ENCODE data around the gene ZNF791. TPM values are rescaled to one million over a fixed set of nuclear protein-coding genes. Genes with fewer than 3 reads are reported as not detected.

The ZNF791 gene
- total RNA-seq, 1 donor from 2014 or later = 60.7 TPM

GRCh38 chr19:12670159-12670928 lies 59.6 kb downstream of the ZNF791 start:
- Histone ChIP-seq H4K20me1 (ENCODE audit: low read depth) (peaks cover 2% of the 10 kb centered on the region), H3K27me3 (no peaks in the 10 kb centered on the region), H2AFZ (replicated peaks) (peak overlapping the region; percentile 100), H3K79me2 (ENCODE audit: low read depth) (peaks cover 43% of the 10 kb centered on the region), H3K4me3 (peak overlapping the region; percentile 87), H3K27ac (no peak overlapping the region), H3K4me2 (peak overlapping the region; percentile 92), H3K9ac (peak overlapping the region; percentile 87), H3F3A (ENCODE audit: low read depth) (peaks cover 28% of the 10 kb centered on the region), H3K9me3 (ENCODE audit: low read depth) (no peaks in the 10 kb centered on the region), H3K4me1 (peaks cover 7% of the 10 kb centered on the region), H3K36me3 (no peaks in the 10 kb centered on the region)
- H3K9me3 Mint-ChIP-seq = no peaks in the 10 kb centered on the region
- H3K4me1 Mint-ChIP-seq = peaks cover 35% of the 10 kb centered on the region
- H3K27me3 Mint-ChIP-seq (ENCODE audit: insufficient read depth, low read depth) = peaks cover 16% of the 10 kb centered on the region
- peak overlapping the region; percentile 99 for H3K27ac Mint-ChIP-seq
- DNase-seq (ENCODE audit: low spot score) = no peak
- H3K36me3 Mint-ChIP-seq = peaks cover 11% of the 10 kb centered on the region
- no peak for TF ChIP-seq EZH2phosphoT487 (IDR thresholded peaks at IDR 0.05)
- TF ChIP-seq EZH2 (IDR thresholded peaks at IDR 0.05) = no peak
- no peak for TF ChIP-seq CTCF (IDR thresholded peaks at IDR 0.05)
- H3K4me3 Mint-ChIP-seq = peak overlapping the region; percentile 97

GRCh38 chr19:12672744-12673143 lies 62.0 kb downstream of the ZNF791 start:
- peaks cover 25% of the 10 kb centered on the region for H3K79me2 ChIP-seq (ENCODE audit: low read depth)
- TF ChIP-seq EZH2 (IDR thresholded peaks at IDR 0.05) (no peak), CTCF (IDR thresholded peaks at IDR 0.05) (no peak), EZH2phosphoT487 (IDR thresholded peaks at IDR 0.05) (no peak)
- H3K9me3 Mint-ChIP-seq = no peaks in the 10 kb centered on the region
- peaks cover 6% of the 10 kb centered on the region for H4K20me1 ChIP-seq (ENCODE audit: low read depth)
- H3K27me3 ChIP-seq = no peaks in the 10 kb centered on the region
- H3F3A ChIP-seq (ENCODE audit: low read depth) = peaks cover 42% of the 10 kb centered on the region
- peaks cover 15% of the 10 kb centered on the region for H3K36me3 Mint-ChIP-seq
- no peak overlapping the region for H3K4me2 ChIP-seq
- H3K9ac ChIP-seq = no peak overlapping the region
- peaks cover 16% of the 10 kb centered on the region for H3K27me3 Mint-ChIP-seq (ENCODE audit: insufficient read depth, low read depth)
- H3K4me1 ChIP-seq = no peaks in the 10 kb centered on the region
- no peak overlapping the region for H3K4me3 ChIP-seq
- no peak overlapping the region for H3K27ac Mint-ChIP-seq
- no peak overlapping the region for H3K27ac ChIP-seq
- peaks cover 21% of the 10 kb centered on the region for H3K4me1 Mint-ChIP-seq
- no peaks in the 10 kb centered on the region for H3K36me3 ChIP-seq
- no peak for DNase-seq (ENCODE audit: low spot score)
- H3K9me3 ChIP-seq (ENCODE audit: low read depth) = no peaks in the 10 kb centered on the region
- no peak overlapping the region for H3K4me3 Mint-ChIP-seq
- H2AFZ ChIP-seq (replicated peaks) = no peak overlapping the region

- Histone ChIP-seq H4K20me1 (ENCODE audit: low read depth) (peaks cover 6% of the 10 kb centered on the region), H3K9ac (no peak overlapping the region), H3F3A (ENCODE audit: low read depth) (peaks cover 39% of the 10 kb centered on the region), H2AFZ (replicated peaks) (no peak overlapping the region), H3K27me3 (no peaks in the 10 kb centered on the region), H3K4me2 (no peak overlapping the region), H3K36me3 (no peaks in the 10 kb centered on the region), H3K4me1 (no peaks in the 10 kb centered on the region), H3K79me2 (ENCODE audit: low read depth) (peaks cover 14% of the 10 kb centered on the region), H3K9me3 (ENCODE audit: low read depth) (no peaks in the 10 kb centered on the region), H3K27ac (no peak overlapping the region), H3K4me3 (no peak overlapping the region)
- Mint-ChIP-seq H3K4me3 (no peak overlapping the region), H3K9me3 (no peaks in the 10 kb centered on the region), H3K27me3 (ENCODE audit: insufficient read depth, low read depth) (peaks cover 8% of the 10 kb centered on the region), H3K27ac (no peak overlapping the region), H3K4me1 (peaks cover 4% of the 10 kb centered on the region), H3K36me3 (peaks cover 26% of the 10 kb centered on the region)
- no peak for TF ChIP-seq EZH2 (IDR thresholded peaks at IDR 0.05)
- no peak for TF ChIP-seq CTCF (IDR thresholded peaks at IDR 0.05)
- TF ChIP-seq EZH2phosphoT487 (IDR thresholded peaks at IDR 0.05) = no peak
- DNase-seq (ENCODE audit: low spot score) = no peak
These were observed 64.7 kb downstream of the ZNF791 start for GRCh38 chr19:12675399-12675798.

Measured in neural progenitor cell (in vitro differentiated cells).